ENCODE measurements around the gene TAX1BP3.

- TF ChIP-seq CTCF (tag by site-specific recombination; IDR thresholded peaks at IDR 0.05) (no peak), MYNN (tag by site-specific recombination; IDR thresholded peaks at IDR 0.05; ENCODE audit: borderline replicate concordance) (no peak), ZNF830 (tag by site-specific recombination; IDR thresholded peaks at IDR 0.05; ENCODE audit: low read depth) (no peak), ZNF544 (tag by site-specific recombination; IDR thresholded peaks at IDR 0.05) (no peak), ATF2 (tag by site-specific recombination; IDR thresholded peaks at IDR 0.05; ENCODE audit: low read depth) (no peak), ZNF184 (tag by site-specific recombination; IDR thresholded peaks at IDR 0.05) (no peak), ZNF140 (tag by site-specific recombination; IDR thresholded peaks at IDR 0.05) (no peak), REST (tag by site-specific recombination; IDR thresholded peaks at IDR 0.05) (no peak), TCF7L2 (IDR thresholded peaks at IDR 0.05; ENCODE audit: borderline replicate concordance, low read depth, low read length) (no peak), ZNF660 (tag by site-specific recombination; IDR thresholded peaks at IDR 0.05) (no peak), ZNF558 (tag by site-specific recombination; IDR thresholded peaks at IDR 0.05) (no peak), ZBTB7A (tag by site-specific recombination; IDR thresholded peaks at IDR 0.05; ENCODE audit: low read depth) (no peak)
Observed at GRCh38 chr17:3669548-3669947, 1.2 kb upstream of the TAX1BP3 start.

Measured in HEK293 (cell line).